OCI-LY1 (cell line): ENCODE results near the gene OR51M1.

Experiments
- EZH2 ChIP-seq: fragments of 200-600 bp; sonication (generic), shearing (Covaris generic); IDR thresholded peaks from 2 replicates; pipeline ENCODE4 v1.8.0; 2017; ENCODE audit warnings: borderline replicate concordance, mixed run types, mild to moderate bottlenecking, antibody characterized with exemption, low read length, moderate library complexity, mixed read lengths
- TF ChIP-seq, protein P1 (sequence below): fragments of 200-600 bp; sonication (generic), shearing (Covaris generic); IDR thresholded peaks from 2 replicates; pipeline ENCODE4 v1.5.1; 2017; ENCODE audit warnings: mild to moderate bottlenecking, antibody characterized with exemption, low read length, moderate library complexity, mixed read lengths

GRCh38 chr11:5349550-5349949 lies 34.1 kb upstream of the OR51M1 start:
- no peak for TF ChIP-seq EZH2
- TF ChIP-seq, protein P1, sequence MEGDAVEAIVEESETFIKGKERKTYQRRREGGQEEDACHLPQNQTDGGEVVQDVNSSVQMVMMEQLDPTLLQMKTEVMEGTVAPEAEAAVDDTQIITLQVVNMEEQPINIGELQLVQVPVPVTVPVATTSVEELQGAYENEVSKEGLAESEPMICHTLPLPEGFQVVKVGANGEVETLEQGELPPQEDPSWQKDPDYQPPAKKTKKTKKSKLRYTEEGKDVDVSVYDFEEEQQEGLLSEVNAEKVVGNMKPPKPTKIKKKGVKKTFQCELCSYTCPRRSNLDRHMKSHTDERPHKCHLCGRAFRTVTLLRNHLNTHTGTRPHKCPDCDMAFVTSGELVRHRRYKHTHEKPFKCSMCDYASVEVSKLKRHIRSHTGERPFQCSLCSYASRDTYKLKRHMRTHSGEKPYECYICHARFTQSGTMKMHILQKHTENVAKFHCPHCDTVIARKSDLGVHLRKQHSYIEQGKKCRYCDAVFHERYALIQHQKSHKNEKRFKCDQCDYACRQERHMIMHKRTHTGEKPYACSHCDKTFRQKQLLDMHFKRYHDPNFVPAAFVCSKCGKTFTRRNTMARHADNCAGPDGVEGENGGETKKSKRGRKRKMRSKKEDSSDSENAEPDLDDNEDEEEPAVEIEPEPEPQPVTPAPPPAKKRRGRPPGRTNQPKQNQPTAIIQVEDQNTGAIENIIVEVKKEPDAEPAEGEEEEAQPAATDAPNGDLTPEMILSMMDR, result no peak
